ENCODE data around the gene MED9.

GRCh38 chr17:17513626-17514025 is 36.8 kb downstream of the MED9 start:
- TF ChIP-seq CREB1 (IDR thresholded peaks at IDR 0.05; ENCODE audit: low read depth): no peak
- no peak for TF ChIP-seq REST (IDR thresholded peaks at IDR 0.05; ENCODE audit: low read depth)
- no peak for TF ChIP-seq RAD21 (IDR thresholded peaks at IDR 0.05; ENCODE audit: low read depth)
- no peak for TF ChIP-seq MAX (IDR thresholded peaks at IDR 0.05)
- no peak for TF ChIP-seq YY1 (IDR thresholded peaks at IDR 0.05; ENCODE audit: low read depth)
- TF ChIP-seq EP300 (IDR thresholded peaks at IDR 0.05; ENCODE audit: borderline replicate concordance): no peak
- no peak for TF ChIP-seq EGR1 (IDR thresholded peaks at IDR 0.05)
- no peak for TF ChIP-seq ZBTB7A (IDR thresholded peaks at IDR 0.05; ENCODE audit: low read depth)
- no peak for TF ChIP-seq CEBPB (IDR thresholded peaks at IDR 0.05)
- no peak for TF ChIP-seq TEAD4 (IDR thresholded peaks at IDR 0.05)
